ENCODE data around the gene MASP2.

DNA sequence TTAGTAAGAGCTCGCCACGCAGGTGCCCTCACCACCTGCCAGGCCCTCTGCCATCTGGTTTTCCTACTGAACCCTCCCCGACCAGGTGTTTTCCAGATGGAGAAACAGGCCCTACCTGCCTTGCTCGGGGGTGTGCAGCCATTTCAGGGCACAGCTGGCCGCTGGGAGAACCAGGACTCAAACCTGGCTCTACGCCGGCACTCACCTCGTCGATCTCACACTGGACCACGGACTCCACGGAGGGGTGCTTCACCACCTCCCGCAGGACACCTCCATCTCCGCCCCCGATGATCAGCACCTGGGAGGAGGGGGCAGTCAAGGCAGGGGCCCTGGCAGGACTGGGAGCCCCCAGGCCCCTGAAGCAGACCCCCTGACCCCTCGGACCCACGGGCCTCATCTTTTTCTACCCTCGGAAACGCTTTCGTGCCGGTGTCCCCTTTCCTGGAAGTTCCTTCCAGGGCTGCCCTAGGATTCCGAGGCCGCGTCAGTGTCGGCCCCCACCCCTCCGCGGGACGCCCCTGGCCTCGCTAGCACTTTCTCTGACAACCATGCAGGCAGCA is 11.6 kb upstream of the MASP2 start:
- no peak for TF ChIP-seq POLR2A (IDR thresholded peaks at IDR 0.05; ENCODE audit: low read depth, low read length)
- no peak for TF ChIP-seq POLR2AphosphoS5 (IDR thresholded peaks at IDR 0.05; ENCODE audit: low read depth, low read length)
